Activated T-helper 1 cell treated with anti-CD3 and anti-CD28 coated beads, Interleukin-12 subunit alpha, Interleukin-12 subunit beta, Interleukin-2, Interleukin-4 antibody, amounts not matched to agents 30 ng/mL and 10 ng/mL and 1 ng/mL, durations not matched to agents 14 hours and 24 hours and 36 hours (primary cell): Measurements from ENCODE around the gene DIP2B. TPM values are rescaled to one million over a fixed set of nuclear protein-coding genes. Genes with fewer than 3 reads are reported as not detected.
A peak's percentile ranks its signal among the peaks of the same experiment; 100 is the strongest.
"Not testable (repeated sequence)": the region's sequence is repeated elsewhere in the genome, so short reads cannot be mapped to it uniquely, and the experiment has no call there.

ENCODE experiments used
- DNase-seq: peaks from one replicate; pipeline ENCODE4 v3.0.0; 2021; ENCODE audit warnings: low spot score
- H3K27ac Mint-ChIP-seq: one replicate; pipeline ENCODE4 v1.8.0; 2021; ENCODE audit warnings: mild to moderate bottlenecking, mixed read lengths
- H3K27me3 Mint-ChIP-seq: one replicate; pipeline ENCODE4 v1.8.0; 2022; ENCODE audit warnings: mild to moderate bottlenecking, moderate library complexity, mixed read lengths; ENCODE audit not compliant: insufficient read depth
- H3K36me3 Mint-ChIP-seq: one replicate; pipeline ENCODE4 v1.8.0; 2021; ENCODE audit warnings: low read depth, mixed read lengths
- H3K4me1 Mint-ChIP-seq: one replicate; pipeline ENCODE4 v1.8.0; 2021; ENCODE audit warnings: low read depth, mixed read lengths
- H3K4me3 Mint-ChIP-seq: one replicate; pipeline ENCODE4 v1.8.0; 2021; ENCODE audit warnings: mild to moderate bottlenecking, moderate library complexity, mixed read lengths
- H3K9me3 Mint-ChIP-seq: one replicate; pipeline ENCODE4 v1.8.0; 2021; ENCODE audit warnings: mixed read lengths
- intact Hi-C: fragments of 100-400 bp; cut with micrococcal nuclease; formaldehyde crosslinking; loops from one replicate; pipeline ENCODE4 v1.15.1; 2024
- total RNA-seq: library from RNA; stranded (reverse); gene quantifications from 2 replicates; pipeline ENCODE4 v1.2.3, GENCODE V29; 2022

The DIP2B gene
- total RNA-seq, 1 donor from 2014 or later = 27.6 TPM

DNA sequence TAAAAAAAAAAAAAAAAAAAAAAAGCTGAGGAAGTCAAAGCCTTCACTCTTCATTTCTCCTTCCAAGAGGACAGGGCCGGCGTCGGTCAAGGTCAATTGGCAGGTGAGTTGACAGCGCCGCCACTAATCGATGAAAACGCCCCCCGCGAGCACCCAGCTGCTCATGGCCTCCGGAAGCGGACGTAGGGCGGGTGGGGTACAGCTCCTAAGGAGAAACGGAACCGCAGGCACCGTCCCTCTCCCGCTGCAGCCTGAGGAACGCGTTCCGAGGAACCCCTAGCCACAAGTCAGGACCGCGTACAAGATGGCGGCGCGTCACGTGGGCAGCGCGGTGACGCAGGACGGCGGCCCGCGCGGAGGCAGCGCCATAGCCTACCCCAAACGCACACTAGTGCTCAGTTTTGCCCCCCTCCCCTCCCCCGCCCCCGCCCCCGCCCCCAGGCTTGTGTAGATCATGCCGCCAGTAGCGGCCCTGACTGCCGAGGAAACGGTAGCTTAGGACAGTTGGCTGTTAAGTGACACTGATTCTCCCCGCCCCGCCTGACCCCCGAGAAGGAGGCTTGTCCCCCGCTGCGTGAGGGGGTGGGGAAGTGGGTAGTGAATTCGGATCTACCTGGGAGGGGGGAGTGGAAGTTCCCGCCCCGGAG lies 259.0 kb downstream of the DIP2B start, which contains the start of gene ATF1:
Gene ATF1, plus strand, starts transcription at position 463 of the 647 bp plus-strand sequence. CDS start 16,045 bp downstream, outside the sequence.
- DNase-seq = peak; percentile 91
- Mint-ChIP-seq H3K4me1 (peaks cover 37% of the 10 kb centered on the region), H3K27ac (peak within 1 kb of the TSS; percentile 98), H3K27me3 (no peaks in the 10 kb centered on the region), H3K36me3 (peaks cover 10% of the 10 kb centered on the region), H3K4me3 (peak within 1 kb of the TSS; percentile 97), H3K9me3 (no peaks in the 10 kb centered on the region)
- intact Hi-C loops = loop anchor here (1.0 to 10.0 kb wide), 9 partner anchors 216 to 651 kb away; partner anchors contain the start of genes BIN2, COX14, CSRNP2 and DAZAP2

DNA sequence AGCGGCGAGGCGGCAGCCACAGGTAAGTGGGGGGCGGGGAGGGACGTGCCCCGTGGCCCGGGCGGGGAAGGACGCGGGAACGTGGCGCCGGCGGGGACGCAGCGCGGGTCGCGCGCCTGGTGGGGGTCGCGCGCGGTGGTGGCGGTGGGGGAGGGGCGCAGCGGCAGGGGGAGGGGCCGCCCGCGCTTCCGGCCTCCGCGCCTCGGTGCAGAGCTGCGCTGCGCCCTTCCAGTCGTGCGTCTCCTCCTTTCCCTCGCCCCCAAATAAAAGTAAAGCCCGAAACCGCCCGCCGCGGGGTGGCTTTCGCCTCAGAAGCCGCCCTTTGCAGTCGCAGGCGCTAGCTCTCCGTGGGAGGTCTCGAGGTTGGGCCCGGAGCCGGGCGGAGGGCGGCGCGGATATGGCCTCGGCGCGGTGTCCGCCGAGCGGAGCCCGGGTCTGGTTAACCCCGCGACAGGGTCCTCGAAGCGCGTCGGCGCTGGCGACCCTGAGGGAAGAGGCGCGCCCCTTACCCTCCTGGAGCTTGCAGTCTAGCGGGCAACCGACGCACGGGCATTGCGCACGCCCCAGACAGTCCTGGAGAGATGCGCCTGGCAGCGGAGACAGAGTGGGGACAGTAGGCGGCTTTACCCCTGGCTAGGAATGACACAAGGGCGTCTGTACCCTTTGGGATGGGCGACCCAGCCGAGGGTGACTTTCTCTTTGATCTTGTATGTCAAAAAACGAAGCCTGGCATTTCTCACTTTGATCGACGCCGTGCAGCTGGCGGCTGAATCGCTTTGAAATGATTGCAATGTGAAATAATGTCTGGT lies 259.7 kb downstream of the DIP2B start:
- Mint-ChIP-seq H3K27ac (peak overlapping the region; percentile 98), H3K9me3 (no peaks in the 10 kb centered on the region), H3K27me3 (no peaks in the 10 kb centered on the region), H3K4me3 (peak overlapping the region; percentile 97), H3K36me3 (peaks cover 12% of the 10 kb centered on the region), H3K4me1 (peaks cover 37% of the 10 kb centered on the region)
- intact Hi-C loops = loop anchor here (1.0 to 10.0 kb wide), 14 partner anchors 13 to 652 kb away; partner anchors contain the start of genes BIN2, COX14, CSRNP2 and DAZAP2
- peak; percentile 70 for DNase-seq

DNA sequence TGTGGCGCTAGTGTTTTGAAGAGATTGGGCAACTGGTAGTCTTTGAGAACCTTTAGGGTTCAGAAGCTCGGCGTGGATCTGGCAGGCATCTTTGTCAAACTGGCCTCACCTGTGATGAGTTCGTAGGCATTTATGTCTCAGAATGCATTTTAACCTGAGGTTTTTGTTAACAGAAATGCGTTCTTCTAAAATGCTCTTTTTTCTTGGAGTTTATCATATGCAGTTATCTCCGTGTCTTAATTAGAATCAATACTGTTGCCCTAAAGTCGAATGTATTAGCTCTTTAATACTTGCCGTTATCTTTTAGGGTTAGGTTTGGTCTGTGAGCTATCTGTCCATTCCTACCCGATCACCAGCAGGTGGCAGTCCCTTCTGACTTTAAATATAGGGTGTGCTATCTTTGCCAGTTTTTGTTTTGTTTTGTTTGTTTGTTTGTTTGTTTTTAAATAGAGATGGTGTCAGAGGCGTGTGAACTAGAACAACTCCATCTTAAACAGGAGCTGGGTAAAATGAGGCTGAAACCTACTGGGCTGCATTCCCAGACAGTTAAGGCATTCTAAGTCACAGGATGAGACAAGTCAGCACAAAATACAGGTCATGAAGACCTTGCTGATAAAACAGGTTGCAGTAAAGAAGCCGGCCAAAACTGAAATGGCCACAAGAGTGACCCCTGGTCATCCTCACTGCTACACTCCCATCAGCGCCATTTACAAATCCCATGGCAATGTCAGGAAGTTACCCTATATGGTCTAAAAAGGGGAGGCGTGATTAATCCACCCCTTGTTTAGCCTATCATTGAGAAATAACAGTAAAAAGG lies 260.5 kb downstream of the DIP2B start:
- no peaks in the 10 kb centered on the region for H3K27me3 Mint-ChIP-seq
- no peaks in the 10 kb centered on the region for H3K9me3 Mint-ChIP-seq
- peak overlapping the region; percentile 85 for H3K4me3 Mint-ChIP-seq
- peak; percentile 41 for DNase-seq
- peaks cover 12% of the 10 kb centered on the region for H3K36me3 Mint-ChIP-seq
- H3K4me1 Mint-ChIP-seq = peaks cover 37% of the 10 kb centered on the region
- intact Hi-C loops = loop anchor here (1.0 to 10.0 kb wide), 11 partner anchors 12 to 576 kb away; partner anchors contain the start of genes BIN2, DAZAP2, DIP2B and LETMD1
- H3K27ac Mint-ChIP-seq = peak overlapping the region; percentile 92

DNA sequence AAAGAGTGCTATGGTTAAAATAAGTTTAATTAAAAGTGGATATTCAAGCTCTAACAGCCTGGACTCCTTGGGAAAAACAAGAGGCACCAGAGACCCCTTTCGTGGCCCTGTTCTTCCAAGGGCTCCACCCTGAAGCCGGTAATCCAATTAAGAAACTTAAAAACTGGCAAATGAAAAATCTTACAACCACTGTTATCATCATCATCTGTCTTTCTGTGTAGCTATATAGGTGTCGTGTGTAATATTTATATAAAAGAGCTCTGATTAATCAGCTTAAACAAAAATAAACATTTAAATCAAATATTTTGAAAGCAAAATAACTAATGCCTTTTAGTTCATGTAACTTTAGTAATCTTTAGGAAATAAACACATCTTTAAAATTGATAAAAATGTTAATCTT lies 263.6 kb downstream of the DIP2B start:
- Mint-ChIP-seq H3K27me3 (no peaks in the 10 kb centered on the region), H3K4me1 (peaks cover 25% of the 10 kb centered on the region), H3K36me3 (peaks cover 20% of the 10 kb centered on the region), H3K4me3 (no peak overlapping the region), H3K9me3 (no peaks in the 10 kb centered on the region), H3K27ac (no peak overlapping the region)
- DNase-seq = no peak
- intact Hi-C loops = loop anchor here (10.0 kb wide), 2 partner anchors 264 to 556 kb away; partner anchors contain the start of genes BIN2 and DIP2B

DNA sequence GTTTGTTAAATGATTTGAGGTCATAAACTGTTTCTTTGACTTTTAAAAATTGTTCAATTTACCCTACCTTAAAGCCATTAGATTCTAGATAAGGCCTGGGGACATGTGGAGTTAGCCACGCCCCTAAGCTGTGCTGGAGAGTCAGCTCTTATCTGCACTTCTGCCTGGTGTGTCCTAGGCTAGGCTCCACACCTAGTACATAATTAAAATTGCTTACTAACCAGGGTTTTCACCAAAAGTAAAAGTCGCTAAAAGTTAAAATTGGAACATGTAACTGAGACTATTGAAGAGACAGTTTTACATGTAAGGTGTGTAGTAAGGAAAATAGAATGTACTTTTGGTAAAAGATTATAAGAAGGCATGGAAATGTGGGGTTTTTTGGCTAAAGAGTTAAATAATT lies 264.0 kb downstream of the DIP2B start:
- H3K4me1 Mint-ChIP-seq = peaks cover 21% of the 10 kb centered on the region
- intact Hi-C loops = loop anchor here (10.0 kb wide), 2 partner anchors 264 to 556 kb away; partner anchors contain the start of genes BIN2 and DIP2B
- not testable (repeated sequence) for H3K9me3 Mint-ChIP-seq, DNase-seq, H3K27ac Mint-ChIP-seq, H3K27me3 Mint-ChIP-seq, H3K4me3 Mint-ChIP-seq
- H3K36me3 Mint-ChIP-seq = peaks cover 17% of the 10 kb centered on the region

DNA sequence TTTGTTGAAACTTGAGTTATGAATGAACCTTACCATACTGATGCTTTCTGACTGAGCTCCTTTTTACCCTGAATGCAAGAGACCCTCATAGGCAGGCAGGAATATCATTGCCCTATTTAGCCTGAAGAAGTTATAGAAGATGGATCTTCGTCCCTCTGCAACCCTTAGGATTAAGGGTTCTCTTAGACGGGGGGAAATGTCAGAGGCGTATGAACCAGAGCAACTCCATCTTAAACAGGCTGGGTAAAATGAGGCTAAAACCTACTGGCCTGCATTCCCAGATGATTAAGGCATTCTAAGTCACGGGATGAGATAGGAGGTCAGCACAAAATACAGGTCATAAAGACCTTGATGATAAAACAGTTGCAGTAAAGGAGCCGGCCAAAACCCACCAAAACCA lies 266.6 kb downstream of the DIP2B start:
- H3K27me3 Mint-ChIP-seq = no peaks in the 10 kb centered on the region
- peaks cover 5% of the 10 kb centered on the region for H3K4me1 Mint-ChIP-seq
- H3K27ac Mint-ChIP-seq = no peak overlapping the region
- no peak overlapping the region for H3K4me3 Mint-ChIP-seq
- peaks cover 19% of the 10 kb centered on the region for H3K36me3 Mint-ChIP-seq
- intact Hi-C loops = no loop called here
- no peak for DNase-seq
- H3K9me3 Mint-ChIP-seq = no peaks in the 10 kb centered on the region

DNA sequence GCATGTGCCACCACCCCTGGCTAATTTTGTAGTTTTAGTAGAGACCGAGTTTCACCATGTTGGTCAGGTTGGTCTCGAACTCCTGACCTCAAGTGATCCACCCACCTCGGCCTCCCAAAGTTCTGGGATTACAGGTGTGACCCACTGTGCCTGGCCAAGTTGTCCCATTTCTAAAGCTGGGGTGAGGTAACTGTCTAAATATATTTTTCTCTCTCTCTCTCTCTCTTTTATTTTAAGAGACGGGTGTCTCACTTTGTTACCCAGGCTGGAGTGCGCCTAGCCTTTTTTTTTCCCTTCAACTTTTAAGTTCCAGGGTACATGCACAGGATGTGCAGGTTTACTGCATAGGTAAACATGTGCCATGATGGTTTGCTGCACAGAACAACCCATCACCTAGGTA lies 267.7 kb downstream of the DIP2B start:
- no peak for DNase-seq
- Mint-ChIP-seq H3K27ac (no peak overlapping the region), H3K36me3 (peaks cover 17% of the 10 kb centered on the region), H3K9me3 (no peaks in the 10 kb centered on the region), H3K4me3 (no peak overlapping the region), H3K4me1 (peaks cover 6% of the 10 kb centered on the region), H3K27me3 (no peaks in the 10 kb centered on the region)
- intact Hi-C loops = no loop called here

DNA sequence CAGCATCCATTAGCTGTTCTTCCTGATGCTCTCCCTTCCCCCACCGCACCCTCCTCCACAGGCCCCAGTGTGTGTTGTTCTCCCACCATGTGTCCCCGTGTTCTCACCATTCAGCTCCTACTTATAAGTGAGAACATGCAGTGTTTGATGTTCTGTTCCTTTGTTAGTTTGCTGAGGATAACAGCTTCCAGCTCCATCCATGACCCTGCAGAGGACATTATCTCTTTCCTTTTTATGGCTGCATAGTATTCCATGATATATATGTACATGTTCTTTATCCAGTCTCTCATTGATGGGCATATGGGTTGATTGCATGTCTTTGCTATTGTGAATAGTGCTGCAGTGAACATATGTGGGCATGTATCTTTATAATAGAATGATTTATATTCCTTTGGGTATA lies 268.1 kb downstream of the DIP2B start:
- no peak for DNase-seq
- Mint-ChIP-seq H3K4me3 (no peak overlapping the region), H3K27ac (no peak overlapping the region), H3K27me3 (no peaks in the 10 kb centered on the region), H3K4me1 (peaks cover 6% of the 10 kb centered on the region), H3K9me3 (no peaks in the 10 kb centered on the region), H3K36me3 (peaks cover 17% of the 10 kb centered on the region)
- intact Hi-C loops = no loop called here

DNA sequence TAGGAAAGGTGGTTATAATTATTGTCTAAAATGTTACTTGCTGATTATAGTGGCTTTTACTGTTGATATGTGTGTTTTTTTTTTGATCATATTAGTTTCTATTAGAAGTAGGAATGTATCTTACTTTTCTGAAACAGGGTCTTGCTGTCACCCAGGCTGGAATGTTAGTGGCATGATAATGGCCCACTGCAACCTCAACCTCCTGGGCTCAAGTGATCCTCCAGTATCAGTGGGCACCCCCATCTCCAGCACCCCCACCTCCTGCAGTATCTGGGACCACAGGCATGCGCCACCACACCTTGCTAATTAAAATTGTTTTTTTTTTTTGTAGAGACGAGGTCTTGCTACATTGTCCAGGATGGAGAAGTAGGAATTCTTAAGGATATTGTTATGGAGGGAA lies 270.5 kb downstream of the DIP2B start:
- H3K9me3 Mint-ChIP-seq = no peaks in the 10 kb centered on the region
- peaks cover 6% of the 10 kb centered on the region for H3K4me1 Mint-ChIP-seq
- DNase-seq = no peak
- intact Hi-C loops = no loop called here
- no peak overlapping the region for H3K27ac Mint-ChIP-seq
- H3K36me3 Mint-ChIP-seq = peaks cover 16% of the 10 kb centered on the region
- H3K4me3 Mint-ChIP-seq = no peak overlapping the region
- H3K27me3 Mint-ChIP-seq = no peaks in the 10 kb centered on the region

DNA sequence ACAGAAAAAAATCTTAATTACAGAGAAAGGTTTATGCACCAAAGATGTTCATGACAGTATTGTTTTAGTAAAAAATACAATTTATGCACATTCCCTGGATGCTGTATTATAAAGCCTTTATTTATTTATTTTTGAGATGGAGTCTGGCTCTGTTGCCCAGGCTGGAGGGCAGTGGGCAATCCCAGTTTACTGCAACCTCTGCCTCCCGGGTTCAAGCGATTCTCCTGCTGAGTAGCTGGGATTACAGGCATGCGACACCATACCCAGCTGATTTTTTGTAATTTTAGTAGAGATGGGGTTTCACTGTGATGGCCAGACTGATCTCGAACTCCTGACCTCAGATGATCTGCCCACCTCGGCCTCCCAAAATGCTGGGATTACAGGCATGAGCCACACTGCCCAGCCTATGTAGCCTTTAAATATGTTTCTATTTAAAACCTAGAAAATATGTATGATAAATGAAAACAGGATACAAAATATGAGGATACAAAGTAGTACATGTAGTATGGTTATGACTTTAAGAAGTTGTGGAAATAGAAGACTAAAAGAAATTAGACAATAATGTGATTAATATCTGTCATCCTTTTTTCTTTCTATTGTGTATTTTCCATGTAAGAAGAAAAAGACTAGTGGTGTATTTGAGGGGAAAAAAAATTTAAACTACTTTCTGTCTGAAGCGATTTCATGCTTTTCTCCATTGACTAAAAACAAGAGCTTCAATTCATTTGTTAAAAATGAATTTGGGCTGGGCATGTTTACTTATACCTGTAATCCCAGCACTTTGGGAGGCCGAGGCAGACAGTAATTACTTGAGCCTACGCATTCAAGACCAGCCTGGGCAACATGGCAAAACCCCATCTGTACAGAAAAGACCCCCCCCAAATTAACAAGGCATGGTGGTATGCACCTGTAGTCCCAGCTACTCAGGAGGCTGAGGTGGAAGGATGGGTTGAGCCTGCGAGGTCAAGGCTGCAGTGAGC lies 272.3 kb downstream of the DIP2B start:
- peak overlapping the region; percentile 70 for H3K27ac Mint-ChIP-seq
- no peak for DNase-seq
- no peaks in the 10 kb centered on the region for H3K27me3 Mint-ChIP-seq
- intact Hi-C loops = loop anchor here (1.0 kb wide), 3 partner anchors 12 to 202 kb away; no protein-coding TSS in a partner anchor
- no peak overlapping the region for H3K4me3 Mint-ChIP-seq
- no peaks in the 10 kb centered on the region for H3K9me3 Mint-ChIP-seq
- peaks cover 11% of the 10 kb centered on the region for H3K36me3 Mint-ChIP-seq
- peaks cover 6% of the 10 kb centered on the region for H3K4me1 Mint-ChIP-seq

DNA sequence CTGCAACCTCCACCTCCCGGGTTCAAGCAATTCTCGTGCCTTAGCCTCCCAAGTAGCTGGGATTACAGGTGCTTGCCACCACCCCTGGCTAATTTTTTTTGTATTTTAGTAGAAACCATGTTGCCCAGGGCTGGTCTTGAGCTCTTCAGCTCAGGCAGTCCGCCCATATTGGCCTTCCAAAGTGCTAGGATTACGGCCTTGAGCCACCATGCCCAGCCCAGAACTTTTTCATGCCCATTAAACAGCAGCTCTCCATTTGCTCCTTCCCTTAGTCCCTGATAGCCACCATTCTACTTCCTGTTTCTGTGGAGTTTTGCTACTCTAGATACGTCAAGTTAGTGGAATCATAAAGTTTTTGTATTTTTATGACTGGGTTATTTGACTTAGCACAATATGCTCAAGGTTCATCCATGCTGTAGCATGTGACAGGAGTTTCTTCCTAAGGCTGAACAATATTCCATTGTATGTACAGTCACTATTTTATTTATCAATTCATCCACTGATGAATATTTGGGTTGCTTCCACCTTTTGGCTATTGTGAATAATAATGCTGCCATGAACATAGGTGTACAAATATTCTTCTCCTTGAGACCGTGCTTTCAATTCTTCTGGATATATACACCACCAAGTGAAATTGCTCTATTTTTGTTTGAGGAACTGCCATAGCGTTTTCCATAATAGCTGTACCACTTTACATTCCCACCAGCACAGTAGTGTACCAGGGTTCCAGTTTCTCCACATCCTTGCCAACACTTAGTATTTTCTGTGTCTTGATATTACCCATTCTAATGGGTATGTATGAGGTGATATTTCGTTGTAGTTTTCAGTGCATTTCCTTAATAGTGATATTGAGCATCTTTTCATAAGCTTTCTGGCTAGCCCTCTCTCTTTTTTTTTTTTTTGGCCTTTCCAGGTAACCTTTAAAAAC lies 274.1 kb downstream of the DIP2B start:
- Mint-ChIP-seq H3K27ac (peak overlapping the region; percentile 20), H3K27me3 (no peaks in the 10 kb centered on the region), H3K4me1 (peaks cover 6% of the 10 kb centered on the region), H3K4me3 (no peak overlapping the region), H3K36me3 (peaks cover 5% of the 10 kb centered on the region), H3K9me3 (no peaks in the 10 kb centered on the region)
- no peak for DNase-seq
- intact Hi-C loops = no loop called here
